Ovary (tissue), 3 donors: ENCODE measurements around the gene BMERB1.

ENCODE experiments used
- CTCF ChIP-seq, 3 donors: fragments of 450-650 bp in 2 of 3; fragments of 200-600 bp in 1 of 3; IDR thresholded peaks; one replicate each; pipeline versions ENCODE4 v1.5.1 to v1.8.0; 2016 to 2022; ENCODE audit warnings: antibody characterized with exemption in 3 of 3, mild to moderate bottlenecking in 1 of 3
- EP300 ChIP-seq: sonication (generic); formaldehyde crosslinking; IDR thresholded peaks from one replicate; pipeline ENCODE4 v1.6.1; 2017; ENCODE audit warnings: antibody characterized with exemption
- POLR2A ChIP-seq: fragments of 450-650 bp; IDR thresholded peaks from one replicate; pipeline ENCODE4 v1.6.1; 2017; ENCODE audit warnings: antibody characterized with exemption, mild to moderate bottlenecking, moderate library complexity
- donor health status: DM: no; HTN: no; CAD: no.

GRCh38 chr16:15507959-15508627 is 73.7 kb downstream of the BMERB1 start:
- TF ChIP-seq CTCF (IDR thresholded peaks at IDR 0.05), result no peak
- no peak for TF ChIP-seq POLR2A
- TF ChIP-seq EP300, result no peak
